ENCODE data around the gene SLC52A1.

SLC52A1 gene

DNA sequence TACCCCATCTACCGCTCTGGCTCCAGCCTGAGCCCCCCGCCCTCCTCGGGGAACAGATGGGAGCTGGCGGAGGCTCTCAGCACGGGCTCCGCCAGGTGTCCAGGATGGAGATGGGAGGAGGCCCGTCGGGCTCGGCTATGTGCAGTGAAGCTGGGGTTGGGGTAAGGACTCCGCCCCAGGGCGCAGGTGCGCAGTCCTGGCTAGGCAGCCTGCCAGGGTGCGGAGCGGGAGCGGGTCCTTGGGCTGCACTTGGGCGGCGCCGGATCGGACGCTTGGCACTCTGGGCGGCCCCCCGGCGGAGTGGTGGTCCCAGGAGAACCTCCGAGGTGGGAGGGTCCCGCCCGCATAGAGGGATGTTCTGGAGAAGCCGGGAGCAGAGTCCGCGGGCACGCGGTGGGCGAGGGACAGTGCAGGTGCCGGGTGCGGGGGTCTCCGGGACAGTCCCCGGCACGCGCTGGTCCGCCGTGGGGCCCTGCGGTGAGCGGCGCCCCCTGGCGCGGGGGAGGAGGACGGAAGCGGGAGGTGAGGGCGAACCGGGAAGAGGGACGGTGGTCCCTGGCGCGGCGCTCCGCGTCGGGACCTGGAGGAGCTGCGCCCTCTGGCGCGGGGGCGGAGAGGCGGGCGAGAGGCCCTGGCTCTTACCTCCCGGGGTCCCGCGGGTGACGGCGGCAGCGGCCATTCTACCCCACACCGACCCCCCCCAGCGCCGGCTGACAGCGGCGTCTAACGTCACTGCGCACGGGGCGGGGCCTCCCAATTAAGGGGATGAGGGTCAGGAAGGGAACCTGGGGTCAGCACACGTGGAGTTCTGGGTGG lies 48.1 kb downstream of the SLC52A1 start, which contains the start of gene CAMTA2:
Gene CAMTA2, minus strand, starts transcription at position 725 of the 816 bp plus-strand sequence. CDS start 1,453 bp downstream, outside the sequence.
- peak; percentile 92 for DNase-seq

GRCh38 chr17:4986403-4986802 lies 48.8 kb downstream of the SLC52A1 start:
- DNase-seq = no peak
